Aorta (tissue), 5 donors: Measurements from ENCODE around the gene KCNN4. TPM values are rescaled to one million over a fixed set of nuclear protein-coding genes. Genes with fewer than 3 reads are reported as not detected.

Experiments
- ATAC-seq: fragments of 200-7000 bp; cut with Tn5 transposase; one replicate; pipeline ENCODE4 v1.9.1; 2022; ENCODE audit warnings: moderate library complexity; ENCODE audit not compliant: low FRiP score
- DNase-seq, 2 donors: peaks; one replicate each; pipeline ENCODE4 v3.0.0-alpha.2; 2020
- H3K27ac ChIP-seq, 2 donors: one replicate each; pipeline ENCODE4 v1.5.1; 2013; ENCODE audit warnings: low read length in 2 of 2, mild to moderate bottlenecking in 2 of 2, moderate library complexity in 2 of 2, control low read depth in 1 of 2, inconsistent platforms in 1 of 2, low read depth in 1 of 2
- H3K27me3 ChIP-seq, 2 donors: one replicate each; pipeline ENCODE4 v1.6.1; 2013; ENCODE audit warnings: control low read depth in 1 of 2, low read length in 1 of 2, mild to moderate bottlenecking in 1 of 2, moderate library complexity in 1 of 2; ENCODE audit not compliant: insufficient read depth in 2 of 2, control insufficient read depth in 1 of 2
- H3K36me3 ChIP-seq, 2 donors: one replicate each; pipeline ENCODE4 v1.6.1; 2013; ENCODE audit warnings: control low read depth in 1 of 2, low read length in 1 of 2, mild to moderate bottlenecking in 1 of 2; ENCODE audit not compliant: insufficient read depth in 2 of 2, control insufficient read depth in 1 of 2
- H3K4me1 ChIP-seq, 2 donors: one replicate each; pipeline ENCODE4 v1.6.1; 2013; ENCODE audit warnings: low read length in 2 of 2, control low read depth in 1 of 2, mild to moderate bottlenecking in 1 of 2, moderate library complexity in 1 of 2; ENCODE audit not compliant: insufficient read depth in 2 of 2, control insufficient read depth in 1 of 2
- H3K4me3 ChIP-seq, 2 donors: one replicate each; pipeline ENCODE4 v1.5.1; 2013; ENCODE audit warnings: low read length in 2 of 2, control low read depth in 1 of 2, mild to moderate bottlenecking in 1 of 2
- H3K9me3 ChIP-seq: one replicate; pipeline ENCODE4 v1.6.1; 2013; ENCODE audit warnings: mild to moderate bottlenecking, low read length; ENCODE audit not compliant: control insufficient read depth
- WGBS, 2 donors: extraction: QIAGEN DNeasy Blood & Tissue Kit; methylation state at CpG; one replicate each; pipeline ENCODE4 v1.1.7; 2013; 5-methylcytosine and 5-hydroxymethylcytosine counted together
- intact Hi-C, 2 donors: fragments of 100-400 bp; cut with DNase I; formaldehyde crosslinking; loops; one replicate each; pipeline versions ENCODE4 v1.14.2 to v1.15.0; 2022
- polyA plus RNA-seq, 2 donors: library from polyadenylated mRNA; stranded (reverse); fragments of 200-250 nt; gene quantifications; one replicate each; pipeline ENCODE4 v1.2.3, GENCODE V29; 2013
- total RNA-seq, 2 donors: library from RNA; stranded (reverse); fragmentation: NEBNext Ultra II Directional; extraction: Animal tissue kit (Norgen Biotek cat#: 25700); gene quantifications; one replicate each; pipeline ENCODE4 v1.2.1, GENCODE V29; 2021
- donor health status: healthy with polysubstance abuse.
- donor health status: Bipolar disorder and iron deficiency.
- donor health status: DM: no; HTN: no; CAD: no.
- donor health status: DM: no; HTN: no; CAD: no.
- donor health status: DM: yes; HTN: yes; CAD: no.

The KCNN4 gene
- total and polyA plus RNA-seq, 4 donors: 1.5 to 8.6 (median 4.2) TPM

DNA sequence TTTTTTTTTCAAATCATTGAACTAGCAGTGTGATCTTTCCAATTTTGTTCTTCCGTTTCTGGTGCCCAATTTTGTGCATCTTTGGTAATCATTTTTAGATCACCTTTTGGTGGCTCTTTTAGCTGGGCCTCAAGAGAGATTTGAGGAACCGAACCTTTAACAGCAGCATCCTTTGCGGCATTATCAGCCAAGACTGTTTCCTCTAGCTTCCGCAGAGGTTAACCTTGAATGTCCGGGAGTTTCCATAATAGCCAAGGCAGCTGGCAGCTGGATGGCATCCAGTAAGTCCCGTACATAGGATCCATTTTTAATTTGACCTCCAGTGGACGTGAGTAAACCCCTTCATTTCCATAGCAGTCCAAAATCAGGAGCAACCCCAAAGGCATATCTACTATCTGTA lies 55.3 kb downstream of the KCNN4 start:
- Histone ChIP-seq H3K4me3 (no peak overlapping the region), H3K4me1 (no peaks in the 10 kb centered on the region), H3K9me3 (no peaks in the 10 kb centered on the region), H3K27ac (no peak overlapping the region), H3K27me3 (no peaks in the 10 kb centered on the region), H3K36me3 (no peaks in the 10 kb centered on the region)
- intact Hi-C loops: no loop called here
- DNase-seq (no peak), ATAC-seq (no peak)
- WGBS, 2 donors: 53 to 54% methylated on average over 7 of the region's 7 CpGs

DNA sequence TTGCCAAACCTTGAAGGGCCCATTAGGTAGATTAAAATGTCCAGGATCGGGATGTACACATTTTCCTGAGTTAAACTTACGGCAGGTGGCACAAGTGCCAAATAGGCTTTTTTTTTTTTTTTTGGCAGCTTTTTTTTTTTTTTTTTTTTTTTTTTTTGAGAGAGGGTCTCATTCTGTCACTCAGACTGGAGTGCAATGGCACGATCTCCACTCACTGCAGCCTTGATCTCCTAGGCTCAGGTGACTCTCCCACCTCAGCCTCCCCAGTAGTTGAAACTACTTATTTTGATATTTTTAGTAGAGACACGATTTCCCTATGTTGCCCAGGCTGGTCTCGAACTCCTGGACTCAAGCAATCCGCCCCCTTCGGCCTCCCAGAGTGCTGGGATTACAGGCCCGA lies 55.9 kb downstream of the KCNN4 start:
- intact Hi-C loops: no loop called here
- DNase-seq (no peak), ATAC-seq (no peak)
- Histone ChIP-seq H3K4me1 (no peaks in the 10 kb centered on the region), H3K9me3 (no peaks in the 10 kb centered on the region), H3K36me3 (no peaks in the 10 kb centered on the region), H3K4me3 (no peak overlapping the region), H3K27me3 (no peaks in the 10 kb centered on the region), H3K27ac (no peak overlapping the region)
- 75 to 78% methylated on average over 8 of the region's 8 CpGs for WGBS, 2 donors

DNA sequence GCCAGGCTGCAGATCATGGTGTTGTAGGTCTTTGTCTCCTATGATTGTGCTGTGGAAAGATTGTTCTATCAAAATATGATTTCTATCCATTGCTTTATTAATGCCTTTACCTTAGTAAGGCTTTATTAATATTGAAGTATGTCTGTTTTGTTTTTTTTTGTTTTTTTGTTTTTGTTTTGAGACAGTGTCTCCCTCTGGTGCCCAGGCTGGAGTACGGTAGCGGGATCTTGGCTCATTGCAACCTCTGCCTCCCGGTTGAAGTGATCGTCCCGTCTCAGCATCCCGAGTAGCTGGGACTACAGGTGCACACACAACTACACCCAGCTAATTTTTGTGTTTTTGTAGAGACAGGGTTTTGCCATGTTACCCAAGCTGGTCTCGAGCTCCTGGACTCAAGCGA lies 57.2 kb downstream of the KCNN4 start:
- 60 to 72% methylated on average over 8 of the region's 8 CpGs for WGBS, 2 donors
- DNase-seq: no peak
- no peak for ATAC-seq
- Histone ChIP-seq H3K36me3 (no peaks in the 10 kb centered on the region), H3K27ac (no peak overlapping the region), H3K27me3 (no peaks in the 10 kb centered on the region), H3K4me3 (no peak overlapping the region), H3K4me1 (no peaks in the 10 kb centered on the region), H3K9me3 (no peaks in the 10 kb centered on the region)
- intact Hi-C loops: no loop called here

DNA sequence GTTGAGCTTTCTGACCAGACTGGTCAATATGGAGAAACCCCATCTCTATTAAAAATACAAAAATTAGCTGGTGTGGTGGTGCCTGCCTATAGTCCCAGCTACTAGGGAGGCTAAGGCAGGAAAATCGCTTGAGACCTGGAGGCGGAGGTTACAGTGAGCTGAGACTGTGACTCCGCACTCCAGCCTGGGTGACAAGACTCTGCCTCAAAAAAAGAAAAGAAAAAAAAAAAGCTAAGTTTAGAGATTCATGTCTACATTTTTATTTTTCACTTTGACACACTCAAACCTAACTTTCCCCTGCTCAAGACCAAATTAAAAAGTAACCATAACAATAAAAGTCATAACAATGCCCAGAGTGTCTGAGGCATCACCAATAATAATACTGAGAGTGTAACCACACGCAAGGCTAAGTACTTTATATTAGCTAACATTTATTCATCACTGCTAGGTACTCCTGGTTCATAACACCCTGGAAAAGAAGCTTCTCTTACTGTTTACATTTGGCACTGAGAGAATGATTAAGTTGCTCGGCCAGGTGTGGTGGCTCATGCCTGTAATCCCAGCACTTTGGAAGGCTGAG lies 59.2 kb downstream of the KCNN4 start:
- DNase-seq (no peak), ATAC-seq (no peak)
- Histone ChIP-seq H3K9me3 (no peaks in the 10 kb centered on the region), H3K4me3 (no peak overlapping the region), H3K36me3 (no peaks in the 10 kb centered on the region), H3K27ac (no peak overlapping the region), H3K4me1 (no peaks in the 10 kb centered on the region), H3K27me3 (no peaks in the 10 kb centered on the region)
- intact Hi-C loops: no loop called here
- 79 to 81% methylated on average over 5 of the region's 5 CpGs for WGBS, 2 donors

DNA sequence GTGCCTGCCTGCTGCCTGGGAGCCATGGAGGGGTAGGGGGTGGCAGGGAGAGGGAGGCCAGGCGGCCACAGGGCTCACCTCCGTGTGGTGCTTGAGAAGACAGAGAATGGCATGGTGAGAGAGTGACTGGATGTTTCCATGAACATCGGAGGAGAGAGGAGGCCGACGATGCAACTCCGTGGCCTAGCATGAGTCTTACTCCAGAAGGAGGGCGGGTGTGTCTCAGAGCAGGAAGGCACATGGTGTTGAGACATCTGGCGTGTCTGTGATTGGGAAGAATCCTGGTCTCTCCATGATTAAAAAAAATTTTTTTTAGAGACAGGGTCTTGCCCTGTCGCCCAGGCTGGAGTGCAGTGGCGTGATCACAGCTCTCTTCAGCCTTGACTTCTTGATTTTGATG lies 59.8 kb downstream of the KCNN4 start:
- Histone ChIP-seq H3K36me3 (no peaks in the 10 kb centered on the region), H3K4me3 (no peak overlapping the region), H3K27ac (no peak overlapping the region), H3K9me3 (no peaks in the 10 kb centered on the region), H3K4me1 (no peaks in the 10 kb centered on the region), H3K27me3 (no peaks in the 10 kb centered on the region)
- DNase-seq: no peak
- no peak for ATAC-seq
- intact Hi-C loops: no loop called here
- 80 to 81% methylated on average over 10 of the region's 10 CpGs for WGBS, 2 donors

DNA sequence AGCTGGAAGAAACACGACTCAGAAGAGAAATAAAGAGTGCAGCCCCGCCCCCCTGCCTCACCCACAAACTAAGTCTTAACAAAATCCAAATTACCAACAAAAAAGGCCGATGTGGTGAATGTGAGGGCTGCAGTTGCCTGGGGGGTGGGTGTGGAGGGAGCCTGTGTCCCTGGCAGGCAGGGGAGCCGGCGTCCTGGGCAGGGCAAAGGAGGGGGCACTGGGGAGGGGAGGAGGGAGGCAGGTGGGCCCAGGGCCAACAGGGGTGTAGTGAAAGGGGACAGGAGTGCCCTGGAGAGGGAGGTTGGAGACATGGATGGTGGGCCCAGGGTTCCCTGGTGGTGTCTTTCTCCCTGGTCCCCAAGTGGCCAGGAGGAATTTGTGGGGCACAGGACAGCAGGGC lies 60.9 kb downstream of the KCNN4 start:
- no peaks in the 10 kb centered on the region for H3K36me3 ChIP-seq
- intact Hi-C loops: no loop called here
- no peaks in the 10 kb centered on the region for H3K9me3 ChIP-seq
- DNase-seq (no peak), ATAC-seq (no peak)
- no peak overlapping the region for H3K27ac ChIP-seq
- 45 to 57% methylated on average over 5 of the region's 5 CpGs for WGBS, 2 donors
- H3K4me1 ChIP-seq: no peaks in the 10 kb centered on the region
- no peaks in the 10 kb centered on the region for H3K27me3 ChIP-seq
- H3K4me3 ChIP-seq: no peak overlapping the region

DNA sequence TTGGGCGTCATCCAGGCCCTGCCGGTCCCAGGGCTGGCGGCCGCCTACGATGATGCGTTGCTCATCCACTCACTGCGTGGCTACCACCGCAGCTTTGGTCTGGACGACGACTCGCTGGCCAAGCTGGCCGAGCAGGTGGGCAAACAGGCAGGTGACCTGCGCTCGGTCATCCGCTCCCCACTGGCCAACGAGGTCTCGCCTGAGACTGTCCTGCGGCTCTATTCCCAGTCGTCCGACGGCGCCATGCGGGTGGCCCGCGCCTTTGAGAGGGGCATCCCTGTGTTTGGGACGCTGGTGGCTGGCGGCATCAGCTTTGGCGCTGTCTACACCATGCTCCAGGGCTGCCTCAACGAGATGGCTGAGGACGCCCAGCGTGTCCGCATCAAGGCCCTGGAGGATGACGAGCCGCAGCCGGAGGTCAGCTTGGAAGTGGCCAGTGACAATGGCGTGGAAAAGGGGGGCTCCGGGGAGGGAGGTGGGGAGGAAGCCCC lies 61.4 kb downstream of the KCNN4 start:
- no peaks in the 10 kb centered on the region for H3K4me1 ChIP-seq
- H3K27ac ChIP-seq: no peak overlapping the region
- no peak overlapping the region for H3K4me3 ChIP-seq
- ATAC-seq (no peak), DNase-seq (no peak)
- intact Hi-C loops: no loop called here
- H3K27me3 ChIP-seq: no peaks in the 10 kb centered on the region
- WGBS, 2 donors: 91 to 92% methylated on average over 37 of the region's 37 CpGs
- no peaks in the 10 kb centered on the region for H3K9me3 ChIP-seq
- no peaks in the 10 kb centered on the region for H3K36me3 ChIP-seq

DNA sequence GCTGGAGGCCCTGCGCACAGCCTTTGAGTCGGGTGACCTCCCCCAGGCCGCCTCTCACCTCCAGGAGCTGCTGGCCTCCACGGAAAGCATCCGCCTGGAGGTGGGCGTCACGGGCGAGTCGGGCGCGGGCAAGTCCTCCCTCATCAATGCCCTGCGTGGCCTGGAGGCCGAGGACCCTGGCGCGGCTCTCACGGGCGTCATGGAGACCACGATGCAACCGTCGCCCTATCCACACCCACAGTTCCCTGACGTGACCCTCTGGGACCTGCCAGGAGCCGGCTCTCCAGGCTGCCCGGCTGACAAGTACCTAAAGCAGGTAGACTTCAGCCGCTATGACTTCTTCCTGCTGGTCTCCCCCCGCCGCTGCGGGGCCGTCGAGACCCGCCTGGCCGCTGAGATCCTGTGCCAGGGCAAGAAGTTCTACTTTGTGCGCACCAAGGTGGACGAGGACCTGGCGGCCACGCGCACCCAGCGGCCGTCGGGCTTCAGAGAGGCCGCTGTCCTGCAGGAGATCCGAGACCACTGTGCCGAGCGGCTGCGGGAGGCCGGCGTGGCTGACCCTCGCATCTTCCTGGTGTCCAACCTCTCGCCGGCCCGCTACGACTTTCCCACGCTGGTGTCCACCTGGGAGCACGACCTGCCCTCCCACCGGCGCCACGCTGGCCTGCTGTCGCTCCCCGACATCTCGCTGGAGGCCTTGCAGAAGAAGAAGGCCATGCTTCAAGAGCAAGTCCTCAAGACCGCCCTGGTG lies 62.0 kb downstream of the KCNN4 start:
- ATAC-seq (no peak), DNase-seq (no peak)
- Histone ChIP-seq H3K4me1 (no peaks in the 10 kb centered on the region), H3K36me3 (no peaks in the 10 kb centered on the region), H3K9me3 (no peaks in the 10 kb centered on the region), H3K27ac (no peak overlapping the region), H3K27me3 (no peaks in the 10 kb centered on the region), H3K4me3 (no peak overlapping the region)
- intact Hi-C loops: no loop called here
- WGBS, 2 donors: 91% methylated on average over 60 of the region's 60 CpGs
